Measurements from ENCODE around the gene SLC35G6. TPM values are rescaled to one million over a fixed set of nuclear protein-coding genes. Genes with fewer than 3 reads are reported as not detected.
A peak's percentile ranks its signal among the peaks of the same experiment; 100 is the strongest.

The SLC35G6 gene
- total and polyA plus RNA-seq, 2 of the 13 experiments (the other 11 are each of a cell fraction or from before 2014, with no cell fraction given), result 0.07 TPM; not detected in 1

DNA sequence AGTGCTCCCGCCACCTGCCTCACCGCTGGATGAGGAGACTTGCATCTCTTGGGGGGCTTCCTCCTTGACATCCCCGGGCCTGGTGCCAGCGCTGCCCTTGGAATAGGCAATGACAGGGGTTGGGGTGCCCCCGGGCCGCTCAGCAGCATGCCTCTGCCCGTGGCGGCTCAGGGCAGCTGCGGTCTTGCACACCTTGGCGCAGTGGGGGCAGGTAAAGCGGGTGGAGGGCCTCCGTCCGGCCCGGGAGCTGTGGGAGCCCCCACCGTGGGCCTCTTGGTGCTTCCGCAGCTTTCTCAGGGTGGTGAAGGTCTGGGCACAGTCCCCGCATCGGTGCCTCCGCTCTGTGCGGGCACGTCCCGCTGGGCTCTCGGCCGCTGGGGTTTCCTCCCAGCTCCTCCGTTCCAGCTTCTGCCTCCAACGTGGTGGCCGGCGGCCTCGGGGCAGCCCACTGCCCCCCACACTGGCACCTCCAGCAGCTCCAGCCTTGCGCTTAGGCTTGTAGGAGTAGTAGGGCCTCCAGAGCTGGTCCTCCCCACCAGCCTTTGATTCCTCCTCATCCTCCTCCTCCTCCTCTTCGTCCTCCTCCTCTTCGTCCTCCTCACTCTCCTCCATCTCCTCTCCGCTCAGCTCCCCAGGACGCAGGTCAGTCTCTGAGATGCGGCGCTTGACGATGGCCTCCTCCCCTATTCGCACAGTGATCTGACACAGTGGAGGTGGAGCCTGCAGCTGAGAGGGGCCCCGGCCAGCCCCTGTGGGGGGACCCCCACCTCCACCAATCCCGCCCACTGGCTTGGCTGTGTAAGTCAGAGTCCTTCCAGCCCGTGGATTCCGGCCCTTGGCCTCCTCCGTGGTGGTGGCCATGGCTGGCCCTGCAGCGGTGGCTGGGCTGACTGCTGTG is 18.5 kb upstream of the SLC35G6 start:
- no peak for DNase-seq (ENCODE audit: low spot score)
- Histone ChIP-seq H3K4me1 (ENCODE audit: insufficient read depth, low read length) (peaks cover 7% of the 10 kb centered on the region; the same call in 1 of the 2 replicates), H3K79me2 (ENCODE audit: insufficient read depth, low read length) (no peaks in the 10 kb centered on the region), H3K9ac (ENCODE audit: insufficient read depth, low read depth, low read length) (no peak overlapping the region), H4K20me1 (ENCODE audit: insufficient read depth, low read length) (peaks cover 5% of the 10 kb centered on the region; the same call in 1 of the 2 replicates), H2AFZ (ENCODE audit: low read length) (no peak overlapping the region), H3K27me3 (ENCODE audit: control insufficient read depth in 1 of 2, insufficient read depth in 2 of 2, low read length in 2 of 2) (no peaks in the 10 kb centered on the region), H3K4me2 (ENCODE audit: low read depth, low read length) (no peak overlapping the region), H3K9me3 (ENCODE audit: low read length) (no peaks in the 10 kb centered on the region), H3K36me3 (replicated peaks in 1 of 2; ENCODE audit: control insufficient read depth in 1 of 2, insufficient read depth in 2 of 2, low read length in 2 of 2) (peaks cover 0 to 2% of the 10 kb centered on the region in 2 experiments; a peak in 3 of 5 replicates), H3K4me3 (replicated peaks in 1 of 3; ENCODE audit: insufficient read depth in 1 of 3, low read depth in 2 of 3, low read length in 3 of 3) (no peak overlapping the region), H3K27ac (ENCODE audit: extremely low read length, insufficient read depth, low read length) (no peak overlapping the region)
- ChIA-PET CTCF (ENCODE audit: low intra/inter-chr PET ratio, low total read pairs) (no interaction called here), POLR2A (no interaction called here)
- no peak for FAIRE-seq
- WGBS (ENCODE audit: low lambda C conversion rate), result 98% methylated on average over 26 of the region's 44 CpGs
- peak; percentile 15; the same call in 2 of the 3 replicates for ATAC-seq
- BruUV-seq (replicated peaks), result no TSS peak
- intact Hi-C loops (cut with micrococcal nuclease; ENCODE audit: unreplicated experiment), result no loop called here
- peak; percentile 57 for TF ChIP-seq AGO2 (optimal IDR thresholded peaks at IDR 0.05; ENCODE audit: low read depth, low read length)
- 0 out of 2 replicates have a peak, but pooled peaks have one; percentile 32 for TF ChIP-seq HNRNPL (IDR thresholded peaks at IDR 0.05; ENCODE audit: low read depth, low read length)
- TF ChIP-seq RBM22 (optimal IDR thresholded peaks at IDR 0.05; ENCODE audit: low read length), result peak; percentile 65
- TF ChIP-seq NCOR1 (IDR thresholded peaks at IDR 0.05; ENCODE audit: borderline replicate concordance, low read length), result no peak
- TF ChIP-seq NR2C2 (CRISPR knock-in tag; IDR thresholded peaks at IDR 0.05; ENCODE audit: borderline replicate concordance), result no peak
- TF ChIP-seq ZNF83 (CRISPR knock-in tag; IDR thresholded peaks at IDR 0.05; ENCODE audit: borderline replicate concordance), result no peak
- 0 out of 2 replicates have a peak, but pooled peaks have one; percentile 43 for TF ChIP-seq ZBTB38 (CRISPR knock-in tag; IDR thresholded peaks at IDR 0.05)
- peak; percentile 47; the same call in 1 of the 2 replicates for TF ChIP-seq ZNF263 (CRISPR knock-in tag; IDR thresholded peaks at IDR 0.05)
- in situ Hi-C loops (cut with HindIII; ENCODE audit: extremely low pct_ligation_motif_present, low pct_unique_long_range_greater_than_20kb), result no loop called here

All from HepG2 (cell line).